Cardiac muscle cell (in vitro differentiated cells and primary cell): ENCODE measurements around the gene ZFP36. TPM values are rescaled to one million over a fixed set of nuclear protein-coding genes. Genes with fewer than 3 reads are reported as not detected.
A peak's percentile ranks its signal among the peaks of the same experiment; 100 is the strongest.

ENCODE experiments used
- DNase-seq, 2 donors: peaks; one replicate each; pipeline versions ENCODE4 v3.0.0 to v3.0.0-alpha.2; 2010 to 2017; ENCODE audit warnings: low read depth in 1 of 2, low spot score in 1 of 2
- H3K27ac ChIP-seq: fragments of 200-600 bp; sonication (generic); 2 replicates; pipeline ENCODE4 v1.5.1; 2016
- H3K27me3 ChIP-seq: fragments of 200-600 bp; sonication (generic); 2 replicates; pipeline ENCODE4 v1.6.0; 2016; ENCODE audit warnings: control low read depth
- H3K36me3 ChIP-seq: fragments of 200-600 bp; sonication (generic); 2 replicates; pipeline ENCODE4 v1.5.1; 2016; ENCODE audit warnings: control low read depth
- H3K4me1 ChIP-seq: fragments of 200-600 bp; sonication (generic); 2 replicates; pipeline ENCODE4 v1.8.1; 2017; ENCODE audit warnings: low read depth, mild to moderate bottlenecking, mixed run types
- H3K4me3 ChIP-seq: fragments of 200-600 bp; sonication (generic); 2 replicates; pipeline ENCODE4 v1.5.1; 2016; ENCODE audit warnings: mild to moderate bottlenecking
- H3K9me3 ChIP-seq: fragments of 200-600 bp; sonication (generic); 2 replicates; pipeline ENCODE4 v1.5.1; 2017; ENCODE audit warnings: low read depth, mild to moderate bottlenecking, control low read depth
- polyA plus RNA-seq: library from polyadenylated mRNA; unstranded; fragments of >200 nt; fragmentation: Nextera tagmentation; extraction: Ambion mirVana; gene quantifications from 2 replicates; pipeline ENCODE4 v1.2.1, GENCODE V29; 2016
- total RNA-seq: library from RNA; depleted of rRNA; stranded (reverse); fragments of >200 nt; gene quantifications from 2 replicates; pipeline ENCODE4 v1.2.3, GENCODE V29; 2016
- TF ChIP-seq, protein P1 (sequence below): IDR thresholded peaks from 2 replicates; pipeline ENCODE4 v1.5.1; 2012; ENCODE audit warnings: low read depth, mild to moderate bottlenecking, low read length

The ZFP36 gene
- total and polyA plus RNA-seq, 2 experiments from 2014 or later = 14.6 to 53.4 TPM

DNA sequence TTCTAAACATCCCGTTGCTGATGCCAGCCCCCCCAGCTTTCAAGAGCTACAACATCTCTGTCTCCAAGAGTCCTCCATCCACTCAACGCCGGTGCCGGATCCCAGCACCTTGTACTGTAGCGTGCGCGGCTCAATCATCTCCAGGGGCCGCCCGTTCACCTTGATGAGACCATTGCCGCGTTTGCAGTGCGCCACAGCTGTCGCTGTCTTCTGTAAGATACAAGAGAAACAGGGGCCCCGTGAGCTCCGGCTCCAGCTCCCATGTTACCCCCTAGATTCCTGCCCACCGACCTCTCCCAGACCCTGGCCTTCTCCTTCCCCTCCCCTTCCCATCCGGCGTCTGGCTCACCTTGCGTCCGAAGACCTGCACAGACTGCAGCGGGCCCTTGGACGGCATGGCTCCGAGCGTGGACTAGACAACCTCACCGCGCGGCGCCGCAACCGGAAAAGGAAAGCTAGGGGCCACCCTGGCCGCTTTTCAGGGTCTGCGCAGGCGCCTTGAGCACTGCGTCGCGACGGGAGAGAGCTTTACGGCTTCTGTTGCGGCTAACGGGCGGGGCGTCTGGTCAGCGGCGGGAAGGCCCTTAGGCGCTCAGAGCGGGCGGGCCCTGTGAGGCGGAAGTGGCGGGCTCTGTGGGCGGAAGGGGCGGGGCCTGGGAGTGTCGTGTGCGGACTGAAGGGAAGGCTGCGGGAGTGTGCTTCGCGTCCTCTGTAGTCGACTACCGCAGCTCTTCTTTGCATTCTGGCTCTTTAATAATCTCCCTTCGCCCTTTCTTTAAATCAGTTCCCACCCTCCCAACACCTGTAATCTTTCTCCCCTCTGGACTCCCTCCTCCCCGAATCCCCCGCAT lies 29.1 kb downstream of the ZFP36 start, which contains the start of gene RPS16:
RPS16 (minus strand) TSS at position 451 of the 851 bp plus-strand sequence; CDS start at position 397, 54 bp downstream.
- peak within 1 kb of the TSS; percentile 99 for H3K4me3 ChIP-seq
- peaks cover 9% of the 10 kb centered on the region for H3K4me1 ChIP-seq
- DNase-seq = peak; percentile 99 to 100
- TF ChIP-seq, protein P1, sequence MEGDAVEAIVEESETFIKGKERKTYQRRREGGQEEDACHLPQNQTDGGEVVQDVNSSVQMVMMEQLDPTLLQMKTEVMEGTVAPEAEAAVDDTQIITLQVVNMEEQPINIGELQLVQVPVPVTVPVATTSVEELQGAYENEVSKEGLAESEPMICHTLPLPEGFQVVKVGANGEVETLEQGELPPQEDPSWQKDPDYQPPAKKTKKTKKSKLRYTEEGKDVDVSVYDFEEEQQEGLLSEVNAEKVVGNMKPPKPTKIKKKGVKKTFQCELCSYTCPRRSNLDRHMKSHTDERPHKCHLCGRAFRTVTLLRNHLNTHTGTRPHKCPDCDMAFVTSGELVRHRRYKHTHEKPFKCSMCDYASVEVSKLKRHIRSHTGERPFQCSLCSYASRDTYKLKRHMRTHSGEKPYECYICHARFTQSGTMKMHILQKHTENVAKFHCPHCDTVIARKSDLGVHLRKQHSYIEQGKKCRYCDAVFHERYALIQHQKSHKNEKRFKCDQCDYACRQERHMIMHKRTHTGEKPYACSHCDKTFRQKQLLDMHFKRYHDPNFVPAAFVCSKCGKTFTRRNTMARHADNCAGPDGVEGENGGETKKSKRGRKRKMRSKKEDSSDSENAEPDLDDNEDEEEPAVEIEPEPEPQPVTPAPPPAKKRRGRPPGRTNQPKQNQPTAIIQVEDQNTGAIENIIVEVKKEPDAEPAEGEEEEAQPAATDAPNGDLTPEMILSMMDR = no peak
- H3K36me3 ChIP-seq = peaks cover 17% of the 10 kb centered on the region
- H3K27me3 ChIP-seq = no peaks in the 10 kb centered on the region
- peak within 1 kb of the TSS; percentile 95 for H3K27ac ChIP-seq
- no peaks in the 10 kb centered on the region for H3K9me3 ChIP-seq

- no peak for DNase-seq
- H3K4me1 ChIP-seq = peaks cover 9% of the 10 kb centered on the region
- TF ChIP-seq, protein P1 = no peak
- H3K27ac ChIP-seq = peak overlapping the region; percentile 95
- no peaks in the 10 kb centered on the region for H3K9me3 ChIP-seq
- H3K4me3 ChIP-seq = peak overlapping the region; percentile 99
- no peaks in the 10 kb centered on the region for H3K27me3 ChIP-seq
- peaks cover 17% of the 10 kb centered on the region for H3K36me3 ChIP-seq
These were observed 29.7 kb downstream of the ZFP36 start for GRCh38 chr19:39436350-39436716.

DNA sequence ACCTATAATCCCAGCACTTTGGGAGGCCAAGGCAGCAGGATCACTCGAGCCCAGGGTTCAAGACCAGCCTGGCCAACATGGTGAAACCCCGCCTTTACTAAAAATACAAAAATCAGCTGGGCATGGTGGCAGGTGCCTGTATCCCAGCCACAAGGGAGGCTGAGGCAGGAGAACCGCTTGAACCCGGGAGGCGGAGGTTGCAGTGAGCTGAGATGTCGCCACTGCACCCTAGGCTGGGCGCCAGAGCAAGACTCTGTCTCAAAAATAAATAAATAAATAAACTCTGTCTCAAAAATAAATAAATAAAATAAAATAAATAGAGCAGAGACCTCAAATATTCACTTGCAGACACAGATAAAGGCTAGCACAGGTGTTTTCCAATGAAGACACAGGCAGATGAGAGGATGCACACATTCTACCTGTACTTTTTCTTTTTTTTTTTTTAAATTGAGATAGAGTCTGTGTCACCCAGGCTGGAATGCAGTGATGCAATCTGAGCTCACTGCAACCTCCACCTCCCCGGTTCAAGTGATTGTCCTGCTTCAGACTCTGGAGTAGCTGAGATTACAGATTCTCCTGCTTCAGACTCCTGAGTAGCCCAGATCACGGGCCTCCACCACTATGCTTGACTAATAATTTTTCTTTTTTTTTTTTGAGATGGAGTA lies 31.8 kb downstream of the ZFP36 start:
- H3K36me3 ChIP-seq = peaks cover 10% of the 10 kb centered on the region
- TF ChIP-seq, protein P1 = no peak
- H3K4me1 ChIP-seq = peaks cover 9% of the 10 kb centered on the region
- no peak overlapping the region for H3K4me3 ChIP-seq
- no peaks in the 10 kb centered on the region for H3K27me3 ChIP-seq
- H3K27ac ChIP-seq = no peak overlapping the region
- DNase-seq = no peak
- no peaks in the 10 kb centered on the region for H3K9me3 ChIP-seq

DNA sequence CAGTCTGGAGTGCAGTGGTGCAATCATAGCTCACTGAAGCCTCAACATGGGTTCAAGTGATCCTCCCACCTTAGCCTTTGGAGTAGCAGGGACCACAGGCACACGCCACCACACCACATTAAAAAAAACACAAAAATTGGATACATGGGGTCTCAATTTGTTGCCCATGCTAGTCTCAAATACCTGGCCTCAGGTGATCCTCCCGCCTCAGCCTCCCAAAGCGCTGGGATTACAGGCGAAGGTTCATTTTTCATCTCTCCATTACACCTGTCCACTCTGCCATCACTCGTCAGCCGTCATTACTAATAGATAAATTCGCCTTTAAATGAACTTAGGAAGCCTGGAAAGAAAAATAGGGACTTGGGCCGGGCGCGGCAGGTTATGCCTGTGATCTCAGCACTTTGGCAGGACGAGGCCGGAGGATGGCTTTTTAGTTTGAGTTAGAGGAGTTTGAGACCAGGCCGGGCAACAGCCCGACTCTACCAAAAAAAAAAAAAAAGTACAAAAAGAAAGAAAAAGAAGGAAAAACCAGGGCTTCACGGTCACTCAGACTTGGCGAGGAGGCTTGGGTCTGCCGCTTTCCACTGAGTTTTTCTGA lies 38.0 kb downstream of the ZFP36 start:
- H3K4me3 ChIP-seq = peak overlapping the region; percentile 83
- no peaks in the 10 kb centered on the region for H3K27me3 ChIP-seq
- DNase-seq = peak; percentile 6 to 42
- peak overlapping the region; percentile 91 for H3K27ac ChIP-seq
- no peaks in the 10 kb centered on the region for H3K36me3 ChIP-seq
- H3K9me3 ChIP-seq = no peaks in the 10 kb centered on the region
- peaks cover 4% of the 10 kb centered on the region for H3K4me1 ChIP-seq
- TF ChIP-seq, protein P1 = no peak

GRCh38 chr19:39445196-39446111 lies 38.8 kb downstream of the ZFP36 start, which contains the start of gene SUPT5H:
SUPT5H (plus strand) TSS chr19:39445582; CDS start chr19:39445891, 309 bp downstream.
- peaks cover 4% of the 10 kb centered on the region for H3K4me1 ChIP-seq
- peak; percentile 98 for DNase-seq
- H3K27ac ChIP-seq = peak within 1 kb of the TSS; percentile 91
- H3K9me3 ChIP-seq = no peaks in the 10 kb centered on the region
- no peaks in the 10 kb centered on the region for H3K36me3 ChIP-seq
- no peaks in the 10 kb centered on the region for H3K27me3 ChIP-seq
- TF ChIP-seq, protein P1 = no peak
- H3K4me3 ChIP-seq = peak within 1 kb of the TSS; percentile 83
